GM21723 (cell line): ENCODE data around the gene SFTA2.
"Not testable (repeated sequence)": the region's sequence is repeated elsewhere in the genome, so short reads cannot be mapped to it uniquely, and the experiment has no call there.

Source experiments
- ATAC-seq: cut with Tn5 transposase; IDR thresholded peaks from one replicate; pipeline ENCODE4 v1.9.1; 2021; ENCODE audit warnings: mild to moderate bottlenecking, moderate library complexity; ENCODE audit not compliant: unreplicated experiment

Gene SFTA2

DNA sequence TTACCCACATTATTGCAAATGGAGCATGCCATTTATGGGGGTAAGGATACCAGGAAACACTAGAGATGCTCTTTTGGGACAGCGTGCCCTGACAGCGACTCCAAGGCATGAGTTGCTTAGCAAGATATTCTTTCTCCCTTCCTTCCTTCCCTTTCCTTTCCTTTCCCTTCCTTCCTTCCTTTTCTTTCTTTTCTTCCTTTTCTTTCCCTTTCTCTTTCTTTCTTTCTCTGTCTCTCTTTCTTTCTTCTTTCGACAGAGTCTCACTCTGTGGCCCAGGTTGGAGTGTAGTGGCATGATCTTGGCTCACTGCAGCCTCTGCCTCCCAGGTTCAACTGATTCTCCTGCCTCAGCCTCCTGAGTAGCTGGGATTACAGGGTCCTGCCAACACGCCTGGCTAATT lies 12.1 kb upstream of the SFTA2 start:
- ATAC-seq = no peak

- no peak for ATAC-seq
These were observed 10.5 kb upstream of the SFTA2 start for GRCh38 chr6:30942338-30943060.

DNA sequence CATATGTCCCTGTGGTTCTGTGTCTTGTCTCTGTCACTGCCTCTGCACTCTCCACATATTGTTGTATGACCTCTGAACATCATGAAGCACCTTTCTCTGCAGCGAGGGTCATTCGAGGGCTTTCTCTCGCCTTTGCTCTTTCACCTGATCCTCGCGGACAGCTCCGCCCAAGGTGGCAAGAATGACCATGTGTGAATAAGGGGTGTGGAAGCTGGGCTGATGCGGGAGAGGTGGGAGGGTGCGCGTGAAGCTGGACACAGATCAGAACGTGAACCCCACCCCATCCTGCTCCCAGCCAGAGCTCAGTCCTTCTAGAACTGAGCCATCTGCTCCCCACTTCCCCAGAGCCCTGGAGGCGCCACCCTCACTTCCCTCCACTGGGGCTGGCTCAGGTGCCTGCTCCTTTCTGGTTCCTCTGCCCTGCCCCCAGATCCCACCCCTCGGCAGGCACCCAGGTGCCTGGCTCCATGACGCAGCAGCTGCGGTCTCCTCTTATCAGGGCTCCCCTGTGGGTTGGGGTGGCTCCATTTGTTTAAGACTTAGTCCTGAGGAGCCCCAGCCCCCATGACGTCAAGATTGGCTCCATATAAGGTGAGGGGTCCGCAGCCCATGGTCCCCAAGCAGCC lies 8.5 kb upstream of the SFTA2 start, which contains the start of gene MUCL3:
TSS of gene MUCL3 (plus strand) at position 613 of the 626 bp plus-strand sequence. CDS start 27 bp downstream, outside the sequence.
- ATAC-seq = no peak

- ATAC-seq = no peak
These were observed 7.5 kb upstream of the SFTA2 start for GRCh38 chr6:30939473-30939872.

GRCh38 chr6:30938730-30939129 lies 6.8 kb upstream of the SFTA2 start:
- no peak for ATAC-seq

GRCh38 chr6:30937265-30937664 lies 5.3 kb upstream of the SFTA2 start:
- ATAC-seq = no peak

GRCh38 chr6:30935018-30935417 lies 3.0 kb upstream of the SFTA2 start:
- ATAC-seq = no peak

DNA sequence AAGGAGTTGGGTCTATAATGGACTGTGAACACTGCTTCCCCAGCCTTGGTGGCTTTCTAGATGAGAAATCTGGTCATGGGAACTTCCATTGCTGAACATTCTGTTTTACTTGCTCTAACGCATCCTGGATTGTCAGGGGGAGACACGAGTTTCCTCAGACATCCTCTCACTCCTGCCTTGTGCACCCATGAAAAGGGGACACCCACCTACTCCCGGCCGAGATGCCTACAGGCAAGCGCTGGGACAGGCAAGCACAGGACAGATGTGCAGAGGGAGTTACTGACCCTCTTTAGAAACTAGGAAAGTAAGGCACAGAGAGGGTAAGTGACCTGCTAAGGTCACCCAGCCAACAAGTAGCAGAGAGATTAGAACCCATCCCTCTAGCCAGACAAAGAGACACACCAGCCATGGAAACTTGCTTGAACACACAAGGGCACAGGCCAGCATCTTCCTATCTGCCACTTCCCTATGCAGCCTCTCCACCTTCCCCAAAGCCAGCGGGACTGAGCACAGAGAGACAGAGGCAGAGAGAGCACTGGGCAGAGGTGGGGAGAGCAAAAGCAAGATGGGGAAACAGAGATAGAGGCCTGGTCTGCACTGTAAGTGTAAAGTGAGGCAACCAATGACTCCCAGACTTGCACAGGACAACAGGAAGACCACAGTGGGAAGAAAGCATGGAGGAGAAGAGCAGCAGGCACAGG lies 845 bp upstream of the SFTA2 start:
- ATAC-seq = no peak

- no peak for ATAC-seq
These were observed 698 bp downstream of the SFTA2 start for GRCh38 chr6:30931272-30931671.

DNA sequence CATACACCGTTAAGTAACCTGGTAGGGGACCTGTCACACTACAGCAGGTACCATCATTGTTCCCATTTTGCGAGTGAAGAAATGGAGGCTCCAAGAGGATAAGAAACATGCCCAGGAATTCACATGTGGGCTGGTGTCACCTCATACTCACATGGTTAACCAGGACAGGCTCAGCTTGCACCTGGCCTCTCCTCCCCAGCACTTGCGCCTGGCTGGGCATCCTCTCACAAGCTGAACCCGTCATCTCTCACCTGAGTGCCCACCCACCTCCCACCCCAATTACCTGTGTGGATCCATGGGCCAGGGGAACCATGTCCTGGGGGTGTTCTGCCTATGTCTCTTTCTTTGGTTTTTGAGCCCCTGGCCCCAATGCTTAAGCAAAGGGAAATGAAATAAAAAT lies 1.5 kb downstream of the SFTA2 start:
- ATAC-seq = no peak

DNA sequence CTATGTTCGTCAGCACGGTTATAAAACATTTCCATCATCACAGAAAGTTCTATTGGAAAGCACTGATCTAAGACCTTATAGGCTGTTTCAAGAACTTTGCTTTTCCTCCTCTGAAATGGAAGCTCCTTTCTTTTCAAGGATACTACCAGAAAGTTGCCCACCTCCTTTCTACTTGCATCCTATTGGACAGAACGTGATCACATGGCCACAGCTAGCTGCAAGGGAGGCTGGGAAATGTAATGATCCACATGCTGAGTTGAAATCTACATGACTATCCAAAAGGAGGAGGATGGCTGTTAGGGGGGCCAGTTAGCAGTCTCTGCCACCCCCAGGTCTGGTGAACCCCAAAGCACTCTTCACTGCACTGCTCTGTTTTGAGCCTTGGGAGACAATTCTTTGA lies 3.3 kb downstream of the SFTA2 start:
- no peak for ATAC-seq

DNA sequence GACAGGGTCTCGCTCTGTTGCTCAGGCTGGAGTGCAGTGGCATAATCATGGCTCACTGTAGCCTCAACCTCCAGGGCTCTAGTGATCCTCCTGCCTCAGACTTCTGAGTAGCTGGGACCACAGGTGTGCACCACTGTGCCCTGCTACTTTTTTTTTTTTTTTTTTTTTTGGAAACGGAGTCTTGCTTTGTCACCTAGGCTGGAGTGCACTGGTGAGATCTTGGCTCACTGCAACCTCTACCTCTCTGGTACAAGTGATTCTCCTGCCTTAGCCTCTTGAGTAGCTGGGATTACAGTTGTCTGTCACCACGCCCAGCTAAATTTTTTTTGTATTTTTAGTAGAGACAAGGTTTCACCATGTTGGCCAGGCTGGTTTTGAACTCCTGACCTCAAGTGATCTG lies 4.9 kb downstream of the SFTA2 start:
- not testable (repeated sequence) for ATAC-seq

GRCh38 chr6:30926644-30927043 lies 5.3 kb downstream of the SFTA2 start:
- no peak for ATAC-seq

- ATAC-seq = not testable (repeated sequence)
These were observed 7.8 kb downstream of the SFTA2 start for GRCh38 chr6:30924040-30924627.

GRCh38 chr6:30922447-30922852 lies 9.5 kb downstream of the SFTA2 start:
- ATAC-seq = no peak

- ATAC-seq = no peak
These were observed 13.3 kb downstream of the SFTA2 start for GRCh38 chr6:30918670-30919069.

DNA sequence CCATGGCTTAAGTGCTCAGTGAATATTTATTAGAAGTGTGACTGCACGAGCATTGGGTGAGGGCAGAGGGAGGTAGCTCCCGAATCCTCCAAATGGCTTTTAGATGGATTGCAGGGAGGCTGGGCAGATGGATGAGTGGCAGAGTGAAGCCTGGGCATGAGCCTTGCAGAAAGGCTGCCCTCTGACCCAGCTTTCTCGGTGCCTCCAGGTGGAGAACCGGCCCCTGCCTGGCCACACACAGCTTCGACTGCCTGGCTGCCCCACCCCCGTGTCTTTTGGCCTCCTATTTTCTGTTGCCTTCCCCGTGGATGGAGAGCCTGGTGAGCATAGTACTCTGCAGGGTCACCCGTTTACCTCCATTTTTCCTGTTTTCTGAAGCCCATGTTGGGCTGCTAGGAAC lies 14.5 kb downstream of the SFTA2 start:
- no peak for ATAC-seq

GRCh38 chr6:30917041-30917440 lies 14.9 kb downstream of the SFTA2 start:
- ATAC-seq = no peak

GRCh38 chr6:30915591-30915946 lies 16.4 kb downstream of the SFTA2 start:
- ATAC-seq = no peak

GRCh38 chr6:30914854-30915590 lies 16.9 kb downstream of the SFTA2 start:
- ATAC-seq = no peak
